ENCODE data around the gene TRPM3.

- TF ChIP-seq, protein P1, sequence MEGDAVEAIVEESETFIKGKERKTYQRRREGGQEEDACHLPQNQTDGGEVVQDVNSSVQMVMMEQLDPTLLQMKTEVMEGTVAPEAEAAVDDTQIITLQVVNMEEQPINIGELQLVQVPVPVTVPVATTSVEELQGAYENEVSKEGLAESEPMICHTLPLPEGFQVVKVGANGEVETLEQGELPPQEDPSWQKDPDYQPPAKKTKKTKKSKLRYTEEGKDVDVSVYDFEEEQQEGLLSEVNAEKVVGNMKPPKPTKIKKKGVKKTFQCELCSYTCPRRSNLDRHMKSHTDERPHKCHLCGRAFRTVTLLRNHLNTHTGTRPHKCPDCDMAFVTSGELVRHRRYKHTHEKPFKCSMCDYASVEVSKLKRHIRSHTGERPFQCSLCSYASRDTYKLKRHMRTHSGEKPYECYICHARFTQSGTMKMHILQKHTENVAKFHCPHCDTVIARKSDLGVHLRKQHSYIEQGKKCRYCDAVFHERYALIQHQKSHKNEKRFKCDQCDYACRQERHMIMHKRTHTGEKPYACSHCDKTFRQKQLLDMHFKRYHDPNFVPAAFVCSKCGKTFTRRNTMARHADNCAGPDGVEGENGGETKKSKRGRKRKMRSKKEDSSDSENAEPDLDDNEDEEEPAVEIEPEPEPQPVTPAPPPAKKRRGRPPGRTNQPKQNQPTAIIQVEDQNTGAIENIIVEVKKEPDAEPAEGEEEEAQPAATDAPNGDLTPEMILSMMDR (conservative IDR thresholded peaks at IDR 0.05) = no peak
- no peak for TF ChIP-seq ZFX (IDR thresholded peaks at IDR 0.05)
Measured at GRCh38 chr9:70587201-70587600, 534.2 kb downstream of the TRPM3 start.

Data from C4-2B (cell line).